A549 (cell line): ENCODE results near the gene CYGB.
"Not testable (repeated sequence)": the region's sequence is repeated elsewhere in the genome, so short reads cannot be mapped to it uniquely, and the experiment has no call there.

Experiments used
- CTCF ChIP-seq: fragments of >200 bp; sonication (Bioruptor Twin); formaldehyde crosslinking; IDR thresholded peaks from 3 replicates; pipeline ENCODE4 v1.5.1; 2016
- GATA3 ChIP-seq: IDR thresholded peaks from 2 replicates; pipeline ENCODE4 v1.6.1; 2012; ENCODE audit warnings: borderline replicate concordance
- POLR2A ChIP-seq: IDR thresholded peaks from 2 replicates; pipeline ENCODE4 v1.6.1; 2012; ENCODE audit warnings: mild to moderate bottlenecking, low read length
- SMC3 ChIP-seq: fragments of >200 bp; sonication (Bioruptor Twin); formaldehyde crosslinking; IDR thresholded peaks from 3 replicates; pipeline ENCODE4 v1.6.1; 2018; ENCODE audit warnings: inconsistent platforms

GRCh38 chr17:76525513-76525833, 12.0 kb downstream of the CYGB start:
- TF ChIP-seq CTCF, SMC3, POLR2A, GATA3: not testable (repeated sequence)
